Peyer's patch (tissue), 4 donors: ENCODE measurements around the gene HDAC4.

Experiments
- CTCF ChIP-seq, 6 experiments: fragments of 450-650 bp in 4 of 6; fragments of 200-600 bp in 2 of 6; sonication (generic) in 1 of 6; IDR thresholded peaks; one replicate each; pipeline ENCODE4 v1.5.1; 2017 to 2019; ENCODE audit warnings: antibody characterized with exemption in 6 of 6, mild to moderate bottlenecking in 3 of 6, moderate library complexity in 1 of 6
- POLR2A ChIP-seq, 2 donors: fragments of 450-650 bp; IDR thresholded peaks; one replicate each; pipeline ENCODE4 v1.5.1; 2017; ENCODE audit warnings: antibody characterized with exemption in 2 of 2, mild to moderate bottlenecking in 2 of 2, moderate library complexity in 2 of 2

- no peak for TF ChIP-seq POLR2A (IDR thresholded peaks at IDR 0.05)
- no peak for TF ChIP-seq CTCF (IDR thresholded peaks at IDR 0.05)
Measured at GRCh38 chr2:239394346-239394945, 6.4 kb downstream of the HDAC4 start.
